Frontal cortex (tissue), 4 donors: ENCODE data around the gene FAM216A. TPM values are rescaled to one million over a fixed set of nuclear protein-coding genes. Genes with fewer than 3 reads are reported as not detected.
A peak's percentile ranks its signal among the peaks of the same experiment; 100 is the strongest.
"Not testable (repeated sequence)": the region's sequence is repeated elsewhere in the genome, so short reads cannot be mapped to it uniquely, and the experiment has no call there.

Experiments used
- DNase-seq, 2 donors: peaks; one replicate each; pipeline ENCODE4 v3.0.0; 2012; ENCODE audit warnings: low spot score in 2 of 2
- FAIRE-seq: peaks from 2 replicates; lab custom pipeline; 2012; peaks lifted over from hg19 to GRCh38; lab: Jason Lieb, UNC
- total RNA-seq: library from RNA; depleted of rRNA; stranded (reverse); fragments of >200 nt; gene quantifications from one replicate; pipeline ENCODE4 v1.2.3, GENCODE V29; 2014
- donor health status: control.
- donor health status: control.
- donor health status: control.

FAM216A gene
- total RNA-seq, 1 donor from 2014 or later = 39.1 TPM

DNA sequence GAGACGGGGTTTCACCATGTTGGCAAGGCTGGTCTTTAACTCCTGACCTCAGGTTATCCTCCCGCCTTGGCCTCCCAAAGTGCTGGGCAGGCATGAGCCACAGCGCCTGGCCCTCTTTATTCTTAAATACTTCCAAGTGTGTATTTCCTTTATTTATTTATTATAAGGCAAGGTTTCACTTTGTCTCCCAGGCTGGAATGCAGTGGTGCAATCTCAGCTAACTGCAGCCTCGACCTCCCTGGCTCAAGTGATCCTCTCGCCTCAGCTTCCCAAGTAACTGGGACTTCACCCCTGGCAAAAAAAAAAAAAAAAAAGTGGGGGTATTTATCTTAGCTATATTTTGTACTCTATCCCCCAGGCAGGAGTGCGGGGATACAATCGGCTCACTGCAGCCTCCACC lies 6.8 kb downstream of the FAM216A start:
- no peak for DNase-seq
- FAIRE-seq = no peak

DNA sequence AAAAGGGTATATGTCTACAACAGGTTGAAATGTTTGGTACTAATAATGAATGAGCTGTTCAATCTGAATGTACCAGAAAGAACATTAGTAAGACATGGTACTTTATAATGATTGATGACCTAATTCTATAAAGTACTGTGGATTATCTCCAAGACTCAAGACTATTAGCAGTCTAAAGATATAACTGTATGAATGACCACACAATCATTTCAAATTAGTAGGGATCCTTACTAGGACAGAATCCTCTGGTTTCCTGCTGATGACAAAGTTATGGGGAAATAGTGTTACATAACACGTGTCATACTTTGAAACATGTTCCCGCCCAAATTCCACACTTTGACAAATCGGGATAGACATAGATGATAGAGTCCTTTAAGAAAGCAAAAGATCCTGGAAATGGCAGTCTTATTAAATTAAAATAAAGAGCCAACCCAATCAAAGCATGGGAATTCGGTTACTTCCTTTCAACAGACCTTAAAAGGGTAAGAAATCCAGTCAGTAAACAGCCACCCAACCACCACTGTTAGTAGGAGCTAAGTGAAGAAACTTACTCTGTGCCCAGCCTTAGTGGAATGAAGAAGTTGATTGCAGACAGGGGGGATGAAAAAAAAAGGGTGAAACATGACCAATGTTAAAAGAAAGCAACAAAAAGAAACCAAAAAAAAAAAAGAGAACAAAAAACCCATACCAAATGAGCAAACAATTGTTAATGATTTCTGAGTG lies 30.5 kb downstream of the FAM216A start:
- no peak for FAIRE-seq
- peak in 1 of 2 donors; percentile 15 for DNase-seq

DNA sequence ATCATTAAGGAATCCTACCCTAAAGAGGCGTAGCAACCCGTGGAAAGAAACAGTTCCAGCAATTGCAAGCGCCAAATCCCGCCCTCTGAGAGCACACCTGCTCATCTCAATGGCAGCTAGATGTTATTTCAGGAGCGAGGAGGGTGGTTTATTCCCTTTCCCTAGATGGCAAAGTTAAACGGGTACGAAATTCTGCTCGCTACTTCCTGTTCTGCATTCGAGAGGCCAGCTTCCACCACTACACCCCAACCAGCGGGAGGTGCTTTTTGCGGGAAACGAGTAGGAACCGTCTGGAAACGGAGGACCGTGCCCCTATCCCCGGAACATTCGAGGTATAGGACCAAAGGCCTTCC lies 32.7 kb downstream of the FAM216A start:
- FAIRE-seq = no peak

DNA sequence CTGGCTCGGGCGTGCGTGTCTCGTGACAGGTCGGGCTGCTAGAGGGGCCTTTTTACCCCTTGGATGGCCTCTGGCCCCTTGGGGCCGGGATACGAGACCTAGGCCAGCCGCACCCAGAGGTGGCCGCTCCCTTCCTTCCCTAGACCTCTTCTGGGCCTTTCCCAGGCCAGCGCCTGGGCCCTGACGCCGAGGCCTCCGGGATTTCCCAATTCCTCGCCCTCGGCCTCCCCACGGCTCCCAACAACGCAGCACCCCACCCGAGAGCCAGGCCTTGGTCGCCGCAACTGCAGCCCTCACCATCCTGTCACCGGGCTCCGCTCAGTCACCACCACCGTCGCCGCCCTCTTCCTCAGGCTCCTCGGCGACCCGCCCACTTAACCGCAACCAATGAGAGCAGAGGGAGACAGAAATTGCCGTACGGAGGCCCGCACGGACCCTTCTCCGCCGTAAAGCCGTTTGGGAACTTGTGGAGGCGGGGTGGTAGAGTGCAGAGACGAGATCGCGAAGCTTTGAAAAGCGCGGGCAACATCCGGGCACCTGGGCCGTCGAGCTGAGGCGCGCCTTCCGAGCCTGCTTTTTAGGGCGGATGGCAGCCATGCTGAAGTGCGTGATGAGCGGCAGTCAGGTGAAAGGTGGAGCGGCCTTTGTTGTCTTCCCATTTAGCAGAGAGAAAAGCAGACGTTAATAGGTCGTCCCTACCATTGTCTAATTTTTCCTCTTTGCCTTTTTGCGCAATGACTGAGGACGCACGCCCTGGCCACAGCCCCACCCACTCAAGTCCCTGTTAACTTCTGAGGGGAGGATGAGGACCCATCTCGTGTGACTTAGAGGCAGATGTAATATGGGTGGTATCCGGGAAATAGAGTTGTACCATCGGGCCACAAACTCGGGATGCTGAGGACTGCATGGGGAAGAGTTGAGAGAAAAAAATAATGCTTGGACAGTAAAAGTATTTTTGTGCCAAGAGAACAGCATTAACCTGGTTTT lies 33.4 kb downstream of the FAM216A start, which contains the start of the genes RAD9B and VPS29:
TSS of gene RAD9B (plus strand) at position 580 of the 987 bp plus-strand sequence. CDS start at position 587, 7 bp downstream.
TSS of gene VPS29 (minus strand) at position 360 of the 987 bp plus-strand sequence. CDS start at position 300, 60 bp downstream.
- DNase-seq (peak; percentile 78 to 86), FAIRE-seq (no peak)

More for the DNA sequence above, 32.7 kb downstream of the FAM216A start:
- DNase-seq = no peak

DNA sequence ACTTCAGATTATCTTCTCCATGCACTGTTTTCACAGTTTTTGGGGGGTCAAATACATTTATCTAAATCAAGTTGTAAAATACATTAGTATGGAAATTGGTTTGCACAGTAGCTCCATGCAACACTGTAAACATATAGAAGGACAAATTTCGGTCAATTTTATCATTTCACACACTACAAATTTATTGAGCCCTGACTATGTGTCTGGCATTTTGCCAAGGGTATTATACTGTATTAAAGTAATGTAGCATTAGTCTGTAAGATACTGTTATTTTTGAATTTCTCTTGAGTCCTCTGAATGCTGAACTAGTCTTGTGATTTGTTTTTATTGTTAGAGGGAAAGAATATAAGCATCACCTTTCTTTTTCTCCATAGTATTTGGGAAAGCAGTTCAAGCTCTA lies 34.8 kb downstream of the FAM216A start:
- DNase-seq (no peak), FAIRE-seq (no peak)

DNA sequence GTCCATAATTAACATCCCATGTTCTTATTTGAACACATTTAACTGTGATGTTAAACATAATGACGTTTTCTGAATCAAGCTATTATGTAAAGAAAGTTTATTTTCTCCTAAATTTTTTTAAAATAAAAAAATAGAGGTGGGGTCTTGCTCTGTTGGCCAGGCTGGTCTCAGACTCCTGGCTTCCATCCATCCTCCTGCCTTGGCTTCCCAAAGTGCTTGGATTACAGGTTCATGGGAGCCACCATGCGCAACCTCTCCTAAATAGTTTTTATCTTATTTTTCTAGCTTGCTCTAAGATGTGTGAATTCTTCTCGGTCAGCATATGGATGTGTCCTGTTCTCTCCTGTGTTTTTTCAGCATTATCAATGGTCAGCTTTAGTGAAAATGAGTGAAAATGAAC lies 36.7 kb downstream of the FAM216A start:
- DNase-seq (no peak), FAIRE-seq (no peak)

DNA sequence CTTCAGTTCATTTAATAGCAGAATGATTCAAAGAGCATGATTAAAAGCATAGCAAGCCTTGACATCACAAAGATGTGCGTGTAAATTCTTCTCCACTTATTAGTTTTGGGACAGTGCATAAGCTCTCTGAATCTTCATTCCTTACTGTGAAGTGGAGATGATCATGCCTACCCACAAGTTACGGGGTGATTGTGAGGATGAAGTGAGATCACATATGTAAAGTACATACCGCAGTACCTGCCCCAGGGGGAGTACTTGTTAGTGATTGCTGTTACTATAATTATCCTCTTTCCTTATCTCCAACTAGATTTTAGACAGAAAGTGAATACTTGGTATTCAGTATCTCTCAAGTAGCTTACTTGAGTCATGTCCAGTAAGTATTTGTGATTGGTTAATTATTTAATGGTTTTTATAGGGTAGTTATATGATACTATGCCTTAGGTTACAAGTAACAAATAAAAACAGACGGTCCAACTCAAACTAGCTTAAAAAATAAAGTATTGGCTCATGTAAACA lies 39.5 kb downstream of the FAM216A start:
- FAIRE-seq = no peak

DNA sequence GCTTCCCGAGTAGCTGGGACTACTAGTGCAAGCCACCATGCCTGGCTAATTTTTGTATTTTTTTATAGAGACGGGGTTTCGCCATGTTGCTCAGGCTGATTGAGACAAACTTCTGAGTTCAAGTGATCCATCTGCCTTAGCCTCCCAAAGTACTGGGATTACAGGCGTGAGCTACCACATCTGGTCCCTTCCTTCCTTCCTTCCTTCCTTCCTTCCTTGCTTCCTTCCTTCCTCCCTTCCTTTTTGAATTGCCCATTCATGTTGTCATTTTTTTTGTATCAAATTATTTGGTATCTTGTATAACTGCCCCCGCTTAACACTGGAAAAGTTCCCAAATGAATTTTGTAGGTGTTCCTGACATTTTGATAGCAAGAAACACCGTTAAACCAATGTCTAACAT lies 45.2 kb downstream of the FAM216A start:
- DNase-seq (no peak), FAIRE-seq (no peak)

More for the DNA sequence above, 39.5 kb downstream of the FAM216A start:
- no peak for DNase-seq

DNA sequence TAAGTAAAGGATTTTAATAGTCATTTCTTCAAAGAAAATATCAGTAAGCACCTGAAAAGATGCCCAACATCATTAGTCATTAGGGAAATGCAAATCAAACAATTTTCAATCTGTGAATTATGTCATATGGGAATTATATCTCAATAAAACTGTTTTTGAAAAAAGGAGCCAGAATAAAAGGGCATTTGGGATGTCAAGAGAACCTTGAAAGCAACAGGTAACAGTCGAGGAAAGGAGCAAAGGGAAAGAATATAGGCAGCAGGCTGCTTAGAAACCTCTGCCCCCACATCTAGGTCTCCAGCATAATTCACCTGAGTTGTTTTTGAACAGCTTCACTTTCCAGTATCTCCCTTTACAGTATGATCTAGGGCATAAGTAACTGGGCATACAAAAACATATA lies 45.7 kb downstream of the FAM216A start:
- no peak for FAIRE-seq
- DNase-seq = no peak

DNA sequence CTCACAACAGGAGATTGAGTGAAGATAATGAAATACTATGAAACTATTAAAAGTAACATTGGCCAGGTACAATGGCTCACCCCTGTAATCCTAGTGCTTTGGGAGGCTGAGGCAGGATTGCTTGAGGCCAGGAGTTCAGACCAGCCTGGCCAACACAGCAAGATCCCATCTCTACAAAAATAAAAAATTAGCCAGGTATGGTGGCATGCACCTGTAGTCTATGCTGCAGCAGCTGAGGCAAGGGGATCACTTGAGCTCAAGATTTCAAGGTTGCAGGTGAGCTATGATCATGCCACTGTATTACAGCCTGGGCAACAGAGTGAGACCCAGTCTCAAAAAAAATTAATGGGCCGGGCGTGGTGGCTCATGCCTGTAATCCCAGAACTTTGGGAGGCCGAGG lies 48.4 kb downstream of the FAM216A start:
- no peak for DNase-seq
- no peak for FAIRE-seq

DNA sequence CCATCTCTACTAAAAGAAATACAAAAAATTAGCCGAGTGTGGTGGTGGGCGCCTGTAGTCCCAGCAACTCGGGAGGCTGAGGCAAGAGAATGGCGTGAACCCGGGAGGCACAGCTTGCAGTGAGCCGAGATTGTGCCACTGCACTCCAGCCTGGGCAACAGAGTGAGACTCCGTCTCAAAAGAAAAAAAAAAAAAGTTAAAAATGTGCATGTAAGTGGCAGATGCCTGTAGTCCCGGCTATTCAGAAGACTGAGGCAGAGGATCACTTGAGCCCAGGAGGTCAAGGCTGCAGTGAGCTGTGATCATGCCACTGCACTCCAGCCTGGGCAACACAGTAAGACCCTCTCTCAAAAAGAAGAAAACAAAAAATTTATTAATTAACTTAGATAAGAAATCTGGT lies 49.4 kb downstream of the FAM216A start:
- not testable (repeated sequence) for DNase-seq, FAIRE-seq

DNA sequence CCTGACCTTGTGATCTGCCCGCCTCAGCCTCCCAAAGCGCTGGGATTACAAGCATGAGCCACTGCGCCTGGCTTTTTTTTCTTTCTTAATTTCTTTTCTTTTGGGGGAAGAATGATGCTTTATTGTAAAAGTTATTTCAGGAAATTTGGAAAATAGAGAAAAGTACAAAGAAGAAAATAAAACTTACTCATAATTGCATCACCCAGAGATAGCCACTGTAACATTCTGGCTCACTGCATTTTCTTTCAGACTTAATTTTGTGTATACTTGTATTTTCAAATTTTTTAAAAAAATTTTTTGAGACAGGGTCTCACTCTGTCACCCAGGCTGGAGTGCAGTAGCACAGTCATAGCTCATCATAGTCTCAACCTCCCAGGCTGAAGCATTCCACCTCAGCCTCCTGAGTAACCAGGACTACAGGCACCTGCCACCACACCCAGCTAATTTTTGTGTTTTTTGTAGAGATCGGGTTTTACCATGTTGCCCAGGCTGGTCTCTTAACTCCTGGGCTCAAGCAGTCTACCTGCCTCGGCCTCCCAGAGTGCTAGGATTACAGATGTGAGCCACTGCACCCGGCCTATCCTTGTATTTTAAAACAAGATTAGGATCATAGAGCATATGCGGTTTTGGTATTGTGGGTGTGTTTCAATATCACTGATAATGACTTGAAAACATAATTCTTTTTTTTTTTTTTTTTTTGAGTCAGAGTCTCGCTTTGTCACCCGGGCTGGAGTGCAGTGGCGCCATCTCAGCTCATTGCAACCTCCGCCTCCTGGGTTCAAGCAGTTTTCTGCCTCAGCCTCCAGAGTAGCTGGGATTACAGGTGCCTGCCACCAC lies 52.4 kb downstream of the FAM216A start:
- FAIRE-seq, DNase-seq: not testable (repeated sequence)

DNA sequence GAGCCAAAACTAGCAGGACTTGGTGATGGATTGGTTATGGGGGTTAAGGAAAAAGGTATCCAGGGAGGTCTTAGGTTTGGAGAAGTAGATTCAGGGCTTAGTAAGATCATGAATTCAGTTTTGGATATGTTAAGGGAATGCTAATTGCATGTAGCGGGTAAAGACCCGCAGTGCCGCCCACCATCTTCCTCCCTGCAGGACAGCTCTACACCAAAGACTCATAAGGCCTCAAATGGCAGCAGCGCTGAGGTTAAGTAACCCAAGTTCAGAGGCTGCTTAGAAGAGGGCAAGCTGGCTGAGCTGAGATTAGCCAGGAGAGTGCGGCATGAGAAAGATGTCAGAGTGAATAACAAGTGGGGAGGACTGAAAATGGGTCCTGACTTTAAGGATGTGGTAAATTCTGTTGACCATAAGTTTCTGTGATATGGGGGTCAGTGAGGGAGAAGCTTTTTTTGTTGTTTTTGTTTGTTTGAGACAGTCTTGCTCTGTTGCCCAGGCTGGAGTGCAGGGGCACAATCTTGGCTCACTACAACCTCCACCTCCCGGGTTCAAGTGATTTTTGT lies 59.7 kb downstream of the FAM216A start:
- FAIRE-seq (no peak), DNase-seq (no peak)

DNA sequence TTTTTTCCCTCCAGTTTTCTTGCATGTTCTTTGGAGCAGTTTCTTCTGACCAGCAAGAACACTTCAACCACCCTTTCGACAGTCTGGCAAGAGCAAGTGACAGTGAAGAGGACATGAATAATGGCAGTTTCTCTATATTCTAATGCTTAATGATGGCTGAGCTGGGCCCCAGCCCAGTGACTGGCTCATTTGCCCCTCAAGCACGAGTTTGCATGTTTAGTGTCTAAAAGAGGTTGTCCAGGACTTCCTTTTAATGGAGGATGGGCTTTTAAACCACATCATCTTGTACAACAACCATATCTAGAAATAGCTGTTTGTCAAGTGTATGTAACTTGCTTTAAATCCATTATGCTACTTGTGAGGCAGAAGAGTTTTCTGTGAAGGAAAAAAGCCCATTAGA lies 61.9 kb downstream of the FAM216A start:
- no peak for FAIRE-seq
- no peak for DNase-seq

DNA sequence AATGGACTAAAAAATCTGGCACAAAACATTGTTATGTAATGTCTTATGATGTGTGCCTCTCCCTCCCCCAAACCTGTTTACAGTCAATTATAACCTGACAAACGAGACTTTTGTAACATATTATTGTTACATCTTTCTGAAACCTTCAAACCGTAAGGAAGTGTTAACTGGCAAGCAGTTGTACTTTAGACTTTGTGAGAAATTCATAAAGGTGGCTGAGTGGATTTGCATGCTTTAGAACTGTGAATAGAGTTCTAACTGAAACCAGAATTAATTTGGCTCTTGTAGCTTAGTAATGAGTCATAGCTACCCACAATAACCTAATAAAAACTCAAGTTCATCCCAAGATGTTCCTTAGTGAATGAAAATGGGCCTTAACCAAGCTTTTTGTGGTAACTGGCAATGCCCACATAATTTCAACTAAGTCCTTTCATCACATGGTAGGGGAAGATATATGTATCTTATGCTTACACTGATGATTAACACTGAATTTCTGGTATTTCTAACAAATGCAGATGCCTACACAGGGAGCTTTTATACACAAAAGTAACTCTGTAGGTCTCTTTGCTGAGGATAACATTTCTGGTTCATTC lies 63.2 kb downstream of the FAM216A start:
- DNase-seq = peak in 1 of 2 donors; percentile 25
- FAIRE-seq = no peak

DNA sequence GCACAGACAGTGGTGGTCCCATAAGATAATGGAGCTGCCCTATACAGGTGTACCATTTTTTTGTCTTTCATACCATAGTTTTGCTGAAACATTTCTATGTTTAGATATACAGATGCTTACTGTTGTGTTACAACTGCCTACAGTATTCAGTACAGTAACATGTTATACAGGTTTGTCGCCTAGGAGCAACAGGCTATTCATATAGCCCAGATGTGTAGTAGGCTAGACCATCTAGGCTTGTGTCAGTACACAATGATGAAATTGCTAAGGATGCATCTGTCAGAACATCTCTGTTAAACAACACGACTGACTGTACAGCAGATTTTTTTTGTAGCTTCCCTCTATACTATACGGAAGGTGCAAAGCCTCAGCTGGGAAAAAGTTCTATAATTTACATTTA lies 64.0 kb downstream of the FAM216A start:
- FAIRE-seq (no peak), DNase-seq (no peak)

DNA sequence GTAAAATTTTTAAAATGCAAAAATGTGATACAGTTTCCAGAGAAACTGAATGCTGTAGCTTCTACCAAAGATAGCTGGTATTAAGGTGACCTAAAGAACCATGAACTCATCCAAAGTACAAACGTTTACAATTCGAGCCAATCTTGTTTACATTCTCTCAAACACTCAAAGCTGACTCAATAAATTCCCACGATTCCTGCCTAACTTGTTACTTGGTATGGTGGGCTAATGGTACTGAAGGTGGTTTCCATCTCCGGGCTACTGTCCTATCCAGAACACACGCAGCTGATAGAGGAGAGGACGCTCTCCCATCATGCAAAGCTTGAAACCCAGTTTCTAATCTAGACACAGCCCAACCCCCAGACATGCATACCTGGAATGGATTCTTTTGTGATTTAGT lies 65.0 kb downstream of the FAM216A start:
- no peak for DNase-seq
- FAIRE-seq = no peak

DNA sequence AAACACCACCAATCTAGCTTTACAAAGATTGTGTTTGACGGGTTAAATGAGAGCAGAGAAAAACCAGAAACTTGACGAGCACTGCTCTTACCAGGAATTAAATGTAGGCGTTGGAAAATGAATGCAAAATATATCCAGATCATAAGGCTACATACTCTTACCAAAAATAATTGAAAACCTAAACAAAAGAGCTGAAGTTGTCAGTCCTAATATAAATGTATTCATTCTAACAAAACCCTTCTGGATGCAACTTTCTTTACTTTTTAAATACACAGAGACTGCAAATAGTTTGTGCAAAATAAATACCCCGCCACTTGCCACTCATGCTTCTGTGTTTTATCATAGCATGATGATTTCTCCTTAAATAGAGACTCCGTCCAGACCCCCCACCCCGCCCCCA lies 66.2 kb downstream of the FAM216A start:
- FAIRE-seq = no peak

More for the DNA sequence above, 66.2 kb downstream of the FAM216A start:
- no peak for DNase-seq
